HG03159 (cell line): ENCODE results near the gene GORASP1.

Experiments
- ATAC-seq: cut with Tn5 transposase; IDR thresholded peaks from one replicate; pipeline ENCODE4 v1.9.1; 2021; ENCODE audit warnings: mild to moderate bottlenecking, moderate library complexity; ENCODE audit not compliant: unreplicated experiment

Gene GORASP1

DNA sequence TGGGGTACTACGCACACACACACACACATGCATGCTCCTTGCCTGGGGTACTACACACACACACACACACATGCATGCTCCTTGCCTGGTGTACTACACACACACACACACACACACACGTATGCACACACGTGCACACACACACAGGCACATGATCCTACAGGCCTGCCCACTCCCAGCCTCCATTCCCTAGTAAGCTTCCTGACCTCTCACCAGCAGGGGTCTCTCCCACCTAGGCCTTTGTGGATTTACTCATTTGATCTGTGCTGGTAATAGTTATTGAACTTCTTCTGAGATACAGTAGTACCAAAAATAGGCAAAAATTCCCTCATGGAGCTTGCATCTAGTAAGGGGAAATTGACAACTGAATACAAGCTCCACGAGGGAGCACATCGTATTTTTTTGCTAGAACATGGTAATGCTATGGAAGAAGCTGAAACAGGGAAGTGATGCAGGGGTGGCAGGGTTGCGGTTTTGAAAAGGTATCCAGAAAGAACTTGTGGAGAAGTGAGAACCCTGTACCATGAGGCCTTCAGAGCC is 19.2 kb upstream of the GORASP1 start:
- no peak for ATAC-seq

DNA sequence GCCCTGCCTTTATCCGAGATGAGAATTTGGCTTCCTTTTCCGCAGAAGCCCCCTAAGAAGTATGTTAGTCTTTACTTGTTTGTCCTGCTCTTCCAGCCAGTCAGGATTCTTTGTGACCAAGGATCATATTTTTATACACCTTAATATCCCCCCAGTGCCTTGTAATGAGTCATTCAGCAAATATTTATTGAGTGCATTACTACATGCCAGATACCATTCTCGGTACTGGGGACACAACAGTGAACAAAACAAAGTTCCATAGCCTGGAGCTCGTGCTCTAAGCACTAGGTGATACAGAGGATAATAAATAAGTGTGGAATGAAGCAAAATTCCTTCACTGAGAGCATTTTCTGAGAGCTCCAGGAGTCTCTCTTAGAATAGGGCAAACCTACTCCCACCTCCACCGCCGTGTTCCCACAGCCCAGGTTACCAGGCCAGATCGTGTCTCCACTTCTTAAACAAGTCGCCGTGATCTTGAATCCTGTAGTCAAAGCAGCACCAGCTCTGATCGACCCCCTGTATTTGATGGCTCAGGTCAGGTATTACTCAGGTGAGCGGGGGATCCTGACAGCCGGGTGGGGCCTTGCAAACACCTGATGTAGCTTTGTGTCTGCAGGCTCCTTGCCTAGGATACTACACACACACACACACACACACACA is 18.5 kb upstream of the GORASP1 start:
- ATAC-seq, result no peak

DNA sequence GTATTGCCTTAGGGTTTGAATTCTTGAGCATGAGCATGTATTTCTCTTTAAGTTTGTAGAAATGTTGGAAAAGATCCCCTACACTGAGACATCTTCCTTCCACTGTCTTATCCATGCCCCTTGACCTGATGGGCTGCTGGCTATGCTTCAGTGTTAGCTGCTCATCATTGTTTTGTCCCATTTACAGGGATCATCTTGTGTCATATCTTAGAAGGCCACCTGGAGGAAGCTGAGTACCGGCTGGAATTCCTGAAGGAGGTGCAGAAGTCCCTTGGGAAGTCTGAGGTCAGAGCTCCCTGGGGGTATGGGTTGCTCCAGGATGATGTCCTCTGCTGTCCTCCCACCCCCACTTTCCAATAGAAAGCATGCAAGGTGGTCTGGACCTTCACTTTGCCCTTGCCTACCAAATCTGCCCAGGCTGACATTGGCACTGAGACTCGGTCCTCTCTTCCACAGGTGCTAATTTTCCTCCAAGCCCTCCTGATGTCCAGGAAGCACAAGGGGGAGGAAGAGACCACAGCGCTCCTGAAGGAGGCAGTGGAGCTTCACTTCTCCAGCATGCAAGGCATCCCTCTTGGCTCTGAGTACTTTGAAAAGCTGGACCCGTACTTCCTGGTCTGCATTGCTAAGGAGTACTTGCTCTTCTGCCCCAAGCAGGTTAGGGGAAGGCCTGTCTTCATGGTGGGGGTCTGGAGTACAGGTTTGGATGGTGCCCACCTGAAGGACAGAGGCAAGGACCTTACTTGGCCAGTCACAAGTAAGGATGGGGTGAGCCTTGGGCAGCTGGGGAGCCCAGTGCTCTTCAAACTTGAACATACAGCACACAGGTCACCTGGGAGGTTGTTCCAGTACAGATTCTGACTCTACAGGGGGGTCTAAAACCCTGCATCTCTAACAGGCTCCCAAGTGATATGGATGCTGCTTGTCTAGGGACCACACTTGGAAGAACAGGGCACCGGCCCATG is 17.7 kb upstream of the GORASP1 start:
- ATAC-seq, result no peak

DNA sequence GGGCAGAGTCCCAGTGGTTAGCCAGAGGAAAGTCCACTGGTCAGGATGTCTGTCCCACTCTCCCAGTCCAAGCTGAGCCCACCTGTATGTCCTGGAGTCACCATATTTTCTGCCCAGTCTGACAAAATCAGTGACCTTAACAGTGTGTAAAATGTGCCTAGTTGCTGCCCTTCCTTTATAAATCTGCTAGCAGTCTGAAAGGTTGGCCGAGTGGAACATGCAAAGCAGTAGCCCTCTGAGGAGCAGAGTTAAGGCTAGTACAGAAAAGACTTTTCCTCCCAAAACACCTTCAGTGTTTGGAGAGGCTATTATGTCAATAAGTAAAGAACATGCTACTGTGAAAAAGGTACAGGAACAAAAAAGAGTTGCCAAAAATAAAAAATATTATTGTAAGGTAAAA is 15.4 kb upstream of the GORASP1 start:
- ATAC-seq, result peak; percentile 64

DNA sequence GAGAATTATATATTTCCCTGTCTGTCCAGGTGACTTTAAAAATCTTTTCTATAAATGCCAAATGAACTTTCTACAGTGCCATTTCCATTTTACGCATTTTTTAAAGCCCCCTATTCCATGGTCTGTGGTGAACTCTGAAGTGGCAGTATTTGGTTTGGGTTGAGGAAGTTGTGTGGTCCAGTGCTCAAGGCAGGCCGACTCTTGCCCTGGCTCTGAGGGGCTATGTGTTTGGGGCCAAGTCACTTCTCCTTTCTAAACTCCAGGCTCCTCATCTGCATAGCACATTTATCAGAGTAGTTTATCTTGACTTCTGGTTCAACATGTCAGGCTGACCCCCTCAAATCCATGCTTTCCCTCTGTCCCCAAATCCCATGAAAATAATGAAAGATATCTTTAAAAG is 14.2 kb upstream of the GORASP1 start:
- ATAC-seq, result no peak

DNA sequence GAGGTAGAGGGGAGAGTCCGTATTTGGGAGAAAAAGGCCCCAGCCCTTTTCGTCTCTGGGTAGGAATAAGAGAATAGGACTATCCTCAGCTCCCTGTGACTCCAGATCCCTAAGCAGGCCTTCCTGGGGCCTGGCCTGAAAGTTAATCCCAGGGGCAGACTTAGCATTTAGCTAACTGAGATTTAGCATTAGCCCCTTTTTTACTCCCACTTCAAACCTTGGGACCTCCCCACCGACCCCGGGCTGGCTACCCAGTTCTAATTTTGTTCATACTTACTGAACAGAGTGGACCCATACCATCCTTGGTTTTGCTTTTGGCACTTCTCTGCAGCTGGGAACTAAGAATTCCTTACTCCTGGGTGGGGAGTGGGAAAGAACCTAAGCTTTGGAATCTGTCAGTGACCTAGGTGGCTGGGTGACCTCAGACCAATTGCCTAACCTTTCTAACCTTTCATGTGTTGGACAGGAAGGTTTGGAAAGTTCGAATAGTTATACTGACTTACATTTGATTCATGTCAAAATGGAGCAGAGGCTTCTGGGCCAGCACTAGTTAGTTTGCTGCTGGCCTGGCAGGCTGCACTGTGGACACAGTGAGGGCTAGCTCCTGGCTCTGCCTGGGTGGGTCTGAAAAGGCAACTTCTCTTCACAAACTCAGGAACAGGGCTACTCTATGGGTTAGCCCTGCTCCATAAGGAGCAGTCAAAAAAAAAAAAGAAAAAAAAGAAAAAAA is 11.7 kb upstream of the GORASP1 start:
- ATAC-seq, result no peak

DNA sequence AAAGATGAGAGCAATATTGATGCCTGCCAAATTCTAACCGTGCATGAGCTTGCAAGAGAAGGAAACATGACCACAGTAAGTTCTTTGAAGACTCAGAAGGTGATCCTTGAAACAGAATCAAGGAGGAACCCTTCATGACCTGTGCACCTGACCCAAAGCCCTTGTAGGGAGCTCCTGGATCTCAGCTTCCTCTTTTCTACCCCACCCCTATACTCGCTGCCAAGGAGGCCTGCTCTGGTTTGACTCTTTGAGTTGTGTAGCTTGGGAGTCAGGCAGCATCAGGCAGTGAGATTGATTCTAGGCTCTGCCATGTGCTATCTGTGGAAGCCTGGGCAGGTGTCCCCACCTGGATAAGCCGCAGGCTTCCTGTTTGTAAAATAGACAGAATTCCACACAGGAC is 10.7 kb upstream of the GORASP1 start:
- ATAC-seq, result no peak

DNA sequence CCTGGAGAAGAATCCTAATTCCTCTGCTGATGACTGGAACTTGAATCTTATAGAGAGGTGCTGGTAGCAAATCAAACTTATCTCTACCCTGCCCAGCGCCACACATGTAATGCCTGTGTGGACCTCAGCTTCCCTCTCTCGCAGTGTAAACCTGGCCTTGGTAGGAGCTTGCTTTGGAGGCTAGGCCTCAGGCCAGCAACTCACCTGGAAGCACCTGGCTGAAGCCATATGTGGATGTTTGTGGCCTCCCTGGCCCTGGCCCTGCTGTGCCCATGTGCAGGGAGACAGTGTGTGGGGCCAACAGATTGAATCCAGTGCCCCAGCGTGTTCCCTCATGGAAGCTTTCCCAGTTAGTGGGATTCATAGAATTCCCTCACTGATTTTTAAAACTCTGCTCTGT is 8.4 kb upstream of the GORASP1 start:
- ATAC-seq, result no peak

DNA sequence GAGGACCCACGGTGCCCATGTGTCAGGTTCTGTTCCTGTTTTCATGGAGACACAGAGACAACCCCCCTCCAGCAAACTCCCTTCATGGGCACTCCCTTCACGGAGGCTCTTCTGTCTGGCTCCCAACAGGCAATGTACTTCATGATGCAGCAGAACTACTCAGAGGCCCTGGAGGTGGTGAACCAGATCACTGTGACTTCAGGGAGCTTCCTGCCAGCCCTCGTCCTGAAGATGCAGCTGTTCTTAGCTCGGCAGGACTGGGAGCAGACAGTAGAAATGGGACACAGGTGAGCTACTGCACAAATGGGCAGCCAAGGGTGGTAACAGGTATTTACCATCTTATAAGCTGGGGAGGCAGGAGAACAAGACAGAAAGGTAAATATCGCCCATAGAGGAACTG is 7.0 kb upstream of the GORASP1 start:
- ATAC-seq, result no peak

DNA sequence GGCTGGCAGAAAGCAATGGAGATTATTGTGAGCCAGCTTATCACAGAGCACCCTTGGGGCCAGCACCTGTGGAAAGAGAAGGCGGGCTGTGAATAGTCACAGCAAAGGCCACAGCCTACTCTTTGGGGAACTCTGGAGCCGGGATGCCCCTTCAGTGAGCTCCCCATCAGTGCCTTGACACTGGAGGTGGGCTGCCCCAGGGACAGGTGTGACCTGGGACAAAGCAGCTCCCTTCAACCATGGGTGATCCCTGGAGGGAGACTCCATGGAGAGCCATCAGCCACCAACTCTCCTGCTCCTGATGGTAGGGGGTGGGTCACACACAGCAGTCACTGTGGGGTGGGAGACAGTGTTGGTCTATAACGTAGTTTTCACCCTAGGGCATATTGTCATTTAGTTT is 5.9 kb upstream of the GORASP1 start:
- ATAC-seq, result no peak

DNA sequence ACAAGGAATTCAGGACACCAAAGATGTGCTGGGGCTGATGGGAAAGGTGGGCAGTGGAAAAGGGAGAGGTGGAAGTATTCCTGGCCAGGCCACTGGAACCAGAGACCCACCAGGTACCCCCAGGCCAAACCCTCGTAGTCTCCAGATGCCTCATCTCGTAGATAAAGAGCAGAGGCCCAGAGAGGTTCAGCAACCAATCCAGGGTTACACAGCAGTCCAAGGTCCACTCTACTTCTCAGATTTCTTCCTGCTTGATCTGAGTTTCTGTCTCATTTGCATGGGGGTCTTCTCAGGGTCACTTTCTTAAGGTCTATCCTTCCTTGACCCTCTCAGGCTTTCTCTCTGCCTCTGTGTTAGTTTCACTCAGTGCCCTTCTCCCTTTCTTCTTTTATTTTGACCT is 5.1 kb upstream of the GORASP1 start:
- no peak for ATAC-seq

DNA sequence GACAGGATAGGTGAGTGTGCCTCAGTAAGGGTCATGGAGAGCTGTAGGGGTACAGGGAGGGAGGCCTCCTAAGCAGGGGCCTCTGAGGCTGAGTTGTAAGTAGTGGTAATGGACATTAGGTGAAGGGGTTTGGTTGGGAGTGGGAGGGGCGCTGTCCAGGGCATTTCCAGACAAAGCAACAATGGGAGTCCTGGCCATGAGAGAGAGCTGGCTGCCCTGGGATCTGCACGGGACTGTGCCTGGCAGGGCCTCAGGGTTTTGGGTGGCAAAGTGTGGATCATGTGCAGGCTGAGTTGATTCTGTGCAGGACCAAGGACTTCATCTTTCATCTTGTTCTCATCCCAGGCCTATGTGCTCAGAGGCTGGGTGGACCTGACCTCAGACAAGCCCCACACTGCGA is 4.7 kb upstream of the GORASP1 start:
- no peak for ATAC-seq

DNA sequence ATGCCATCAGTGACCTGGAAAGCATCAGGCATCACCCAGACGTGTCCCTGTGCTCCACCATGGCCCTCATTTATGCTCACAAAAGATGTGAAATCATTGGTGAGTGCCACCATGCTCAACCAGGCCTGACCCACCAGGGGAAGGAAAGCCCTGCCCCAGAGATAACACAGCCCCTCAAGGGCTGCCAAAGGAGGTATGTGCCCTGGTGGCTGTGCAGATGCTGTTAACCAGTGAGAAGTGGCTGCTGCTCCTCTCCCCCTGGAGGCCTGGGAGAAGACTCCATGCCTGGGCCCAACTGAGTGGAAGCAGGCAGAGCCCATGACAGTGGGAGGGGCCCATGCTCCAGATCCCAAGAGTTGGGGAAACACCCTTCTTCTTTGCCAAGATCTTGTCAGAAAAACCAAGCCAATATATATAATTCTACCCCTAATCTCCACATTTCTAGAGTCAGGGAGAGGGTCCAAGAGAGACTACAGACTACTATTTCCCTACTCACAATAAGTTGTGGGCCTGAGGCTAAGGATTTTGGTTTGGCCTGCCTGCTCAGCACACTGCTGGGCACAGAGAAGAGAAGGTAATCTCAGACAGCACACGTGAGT is 2.7 kb upstream of the GORASP1 start:
- no peak for ATAC-seq

DNA sequence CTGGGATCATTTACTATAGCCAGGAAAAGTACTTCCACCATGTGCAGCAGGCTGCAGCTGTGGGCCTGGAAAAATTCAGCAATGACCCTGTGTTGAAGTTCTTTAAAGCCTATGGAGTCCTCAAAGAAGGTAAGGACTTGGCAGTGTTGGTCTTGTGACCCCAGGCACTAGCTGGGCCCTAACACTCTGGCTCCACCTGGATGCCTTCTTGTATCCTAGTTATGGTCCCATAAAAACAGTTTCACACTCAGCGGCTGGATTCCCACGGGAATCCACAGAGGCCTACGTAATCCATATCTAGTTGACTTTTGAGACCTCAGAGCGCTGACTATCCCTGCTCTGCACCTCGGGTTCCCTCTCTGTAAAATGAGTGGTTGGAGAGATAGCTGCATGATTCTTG is 1.7 kb upstream of the GORASP1 start:
- no peak for ATAC-seq

DNA sequence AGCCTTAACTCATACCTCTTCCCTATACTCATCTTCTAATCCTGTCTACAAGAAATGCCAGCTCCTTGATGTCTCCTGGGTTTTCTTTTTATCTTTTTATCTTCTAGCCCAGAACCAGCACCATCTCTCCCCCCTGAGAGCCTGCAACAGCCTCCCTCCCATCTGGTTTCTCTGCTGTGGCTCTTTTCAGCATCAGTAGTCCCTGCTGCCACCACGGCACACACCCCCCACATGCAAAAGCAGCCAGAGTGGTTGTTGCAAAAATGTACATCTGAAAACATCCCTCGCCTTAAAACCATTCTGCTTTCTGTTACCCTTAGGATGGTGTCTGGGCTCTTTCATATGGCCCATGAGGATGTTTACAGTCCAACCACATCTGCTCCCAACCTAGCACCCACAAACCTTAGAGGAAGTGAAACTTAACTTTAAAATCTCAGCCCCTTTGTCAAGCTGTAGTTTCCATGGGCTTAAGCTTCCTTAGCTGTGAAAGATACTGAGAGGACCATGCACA is 828 bp upstream of the GORASP1 start:
- ATAC-seq, result peak; percentile 83

DNA sequence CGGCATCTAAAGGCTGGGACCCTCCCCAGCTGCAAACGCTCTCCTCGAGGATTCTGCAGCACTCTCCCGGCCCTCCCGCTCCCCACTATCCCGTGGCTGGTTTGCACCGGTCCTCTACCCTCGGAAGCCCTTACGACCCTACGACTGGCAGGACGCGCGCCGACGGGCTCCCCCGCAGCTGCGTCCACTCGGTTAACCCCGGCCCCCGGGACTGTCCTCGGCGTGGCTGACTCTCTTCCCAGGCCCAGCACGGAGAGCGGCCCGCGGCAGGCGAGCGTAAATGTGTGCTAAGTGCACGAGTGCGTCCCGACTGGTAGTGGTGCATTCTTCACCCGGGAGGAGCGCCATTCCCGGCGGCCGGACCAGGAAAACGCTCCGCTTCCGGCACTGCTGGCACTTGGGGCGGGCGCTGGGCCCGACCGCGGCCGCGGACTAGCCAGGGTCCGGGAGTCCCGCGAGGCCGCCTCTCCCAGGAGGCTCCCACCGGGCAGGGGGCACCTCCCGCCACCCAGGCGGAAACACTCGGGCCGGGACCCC is 508 bp downstream of the GORASP1 start:
- no peak for ATAC-seq

DNA sequence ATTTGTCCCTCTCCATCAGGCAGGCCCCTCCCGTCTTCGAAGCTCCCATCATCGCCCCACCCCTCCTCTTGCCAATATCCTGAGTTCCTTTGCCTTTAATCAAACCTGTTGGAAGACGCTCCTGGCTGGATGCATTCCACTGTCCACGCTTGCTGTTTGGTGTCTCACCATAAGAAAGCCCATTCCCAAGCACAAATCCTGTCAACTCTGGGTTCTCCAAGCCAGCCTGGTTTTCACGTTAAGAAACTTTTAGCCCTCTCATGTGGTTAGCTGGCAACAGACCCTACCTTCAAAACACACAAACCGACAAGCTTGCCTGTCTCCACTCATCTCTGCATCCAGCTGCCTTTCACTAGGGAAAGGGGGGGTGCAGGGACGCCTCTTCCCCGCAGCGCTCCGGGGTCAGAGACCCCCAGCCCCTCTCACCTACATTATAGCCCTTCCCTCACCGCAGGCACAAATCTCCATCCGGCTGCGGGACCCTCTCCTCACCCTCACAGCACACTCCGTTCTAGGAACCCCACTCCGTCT is 1.1 kb downstream of the GORASP1 start:
- no peak for ATAC-seq

DNA sequence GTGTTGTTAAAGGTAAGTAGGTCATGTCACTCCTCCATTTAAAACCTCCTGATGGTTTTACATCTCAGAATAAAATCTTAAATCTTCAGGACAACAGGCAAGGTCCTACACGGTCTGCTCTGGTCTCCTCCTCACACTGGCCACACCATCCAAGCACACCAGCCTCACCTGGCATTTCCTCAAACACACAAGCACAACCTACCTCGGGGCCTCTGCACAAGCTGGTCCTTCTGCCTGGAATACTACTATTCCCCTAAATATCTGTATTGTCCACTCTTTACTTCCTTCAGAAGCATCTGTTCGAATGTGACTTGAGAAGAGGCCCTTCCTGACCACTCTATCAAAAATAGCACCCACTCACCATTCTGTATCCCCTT is 1.8 kb downstream of the GORASP1 start:
- ATAC-seq, result no peak

DNA sequence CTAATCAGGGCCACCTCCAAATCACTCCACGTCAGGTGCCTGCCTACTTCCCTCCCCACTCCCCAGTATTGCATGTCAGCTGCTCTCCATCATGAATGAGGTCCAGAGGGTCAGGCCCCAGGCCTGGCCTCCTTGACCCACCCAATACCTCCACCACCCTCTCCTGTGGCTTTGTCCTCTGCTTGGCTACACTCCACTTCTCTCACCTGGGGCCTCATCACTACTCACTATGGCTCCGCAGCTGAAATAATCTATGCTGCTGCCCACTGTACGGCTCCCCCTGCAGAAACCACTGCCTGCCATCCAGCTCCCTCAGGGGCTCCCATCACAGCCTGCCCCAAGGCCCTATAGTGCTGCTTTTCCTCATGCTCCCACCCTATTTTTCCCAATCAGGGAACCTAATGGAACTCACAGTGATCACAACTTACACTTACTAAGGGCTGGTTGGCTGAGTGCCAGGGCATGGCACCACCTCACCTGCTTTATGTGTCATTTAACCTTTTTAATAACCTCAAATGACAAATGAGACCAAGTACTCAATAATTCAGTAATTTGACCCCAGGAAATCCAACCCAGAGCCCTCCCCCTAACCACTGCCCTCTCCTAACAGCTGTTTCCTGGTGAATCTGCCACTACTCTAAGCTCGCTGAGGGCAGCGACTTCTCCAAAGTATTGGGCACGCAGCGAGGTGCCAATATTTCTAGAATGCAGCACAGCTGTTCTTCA is 2.3 kb downstream of the GORASP1 start:
- ATAC-seq, result no peak
